Lung (tissue), 12 donors: ENCODE results near the gene ADAMTS16. TPM values are rescaled to one million over a fixed set of nuclear protein-coding genes. Genes with fewer than 3 reads are reported as not detected.

Experiments
- ATAC-seq: fragments of 200-7000 bp; cut with Tn5 transposase; one replicate; pipeline ENCODE4 v1.9.1; 2020; ENCODE audit warnings: moderate number of reproducible peaks; ENCODE audit not compliant: insufficient read depth, low FRiP score
- DNase-seq, 3 donors: peaks; one replicate each; pipeline ENCODE4 v3.0.0-alpha.2; 2013 to 2017
- H3K27ac ChIP-seq, 2 donors: one replicate each; pipeline ENCODE4 v1.5.1; 2013; ENCODE audit warnings: mild to moderate bottlenecking in 2 of 2, moderate library complexity in 2 of 2, control low read depth in 1 of 2, inconsistent platforms in 1 of 2, low read depth in 1 of 2, low read length in 1 of 2
- H3K27me3 ChIP-seq, 3 donors: one replicate each; pipeline ENCODE4 v1.5.1; 2013; ENCODE audit warnings: low read length in 2 of 3; ENCODE audit not compliant: control insufficient read depth in 3 of 3, insufficient read depth in 3 of 3
- H3K36me3 ChIP-seq, 4 donors: one replicate each; pipeline ENCODE4 v1.5.1; 2013; ENCODE audit warnings: low read length in 4 of 4, mild to moderate bottlenecking in 1 of 4, moderate library complexity in 1 of 4; ENCODE audit not compliant: control insufficient read depth in 4 of 4, insufficient read depth in 4 of 4
- H3K4me1 ChIP-seq, 5 donors: one replicate each; pipeline ENCODE4 v1.5.1; 2013; ENCODE audit warnings: low read length in 5 of 5, mild to moderate bottlenecking in 2 of 5, moderate library complexity in 1 of 5; ENCODE audit not compliant: control insufficient read depth in 5 of 5, insufficient read depth in 5 of 5
- H3K4me3 ChIP-seq: one replicate; pipeline ENCODE4 v1.5.1; 2013; ENCODE audit warnings: mild to moderate bottlenecking, control low read depth, moderate library complexity
- H3K9ac ChIP-seq, 2 donors: one replicate each; pipeline ENCODE4 v1.5.1; 2013; ENCODE audit warnings: low read length in 2 of 2, control low read depth in 1 of 2; ENCODE audit not compliant: insufficient read depth in 1 of 2
- H3K9me3 ChIP-seq, 4 donors: one replicate each; pipeline ENCODE4 v1.5.1; 2013; ENCODE audit warnings: low read length in 3 of 4, mild to moderate bottlenecking in 1 of 4, moderate library complexity in 1 of 4; ENCODE audit not compliant: control insufficient read depth in 4 of 4, insufficient read depth in 3 of 4
- CTCF ChIP-seq: IDR thresholded peaks from 2 replicates; pipeline ENCODE4 v1.5.1; 2012; ENCODE audit warnings: mild to moderate bottlenecking; ENCODE audit errors: control extremely low read depth, extremely low read depth
- WGBS, 2 donors: extraction: QIAGEN DNeasy Blood & Tissue Kit; methylation state at CpG; one replicate each; pipeline ENCODE4 v1.1.7; 2013; 5-methylcytosine and 5-hydroxymethylcytosine counted together
- polyA plus RNA-seq, 2 donors: library from polyadenylated mRNA; stranded (reverse); fragments of 200-250 nt; gene quantifications; one replicate each; pipeline ENCODE4 v1.2.1, GENCODE V29; 2013
- total RNA-seq, 2 donors: library from RNA; depleted of rRNA in 1 of 2; stranded (reverse); fragments of >200 nt in 1 of 2; gene quantifications; one replicate each; pipeline ENCODE4 v1.2.1, GENCODE V29; 2014 to 2021
- donor health status: control.
- donor health status: control.
- donor health status: Bipolar disorder and iron deficiency.
- donor health status: healthy.
- donor health status: DM: yes; HTN: yes; CAD: no.

Gene ADAMTS16
- total and polyA plus RNA-seq, 4 donors, result 0.09 to 0.97 TPM; not detected in 2

- H3K27me3 ChIP-seq, result no peaks in the 10 kb centered on the region
- no peaks in the 10 kb centered on the region for H3K9me3 ChIP-seq
- no peak for TF ChIP-seq CTCF
- no peak overlapping the region for H3K9ac ChIP-seq
- no peak for ATAC-seq
- no peak overlapping the region for H3K27ac ChIP-seq
- no peak for DNase-seq
- no peaks in the 10 kb centered on the region for H3K36me3 ChIP-seq
- peaks cover 0 to 4% (median 0%) of the 10 kb centered on the region in 5 donors for H3K4me1 ChIP-seq
- H3K4me3 ChIP-seq, result no peak overlapping the region
Observed at GRCh38 chr5:5342784-5343183, 202.7 kb downstream of the ADAMTS16 start.

GRCh38 chr5:5343568-5343967 lies 203.4 kb downstream of the ADAMTS16 start:
- Histone ChIP-seq H3K9me3 (no peaks in the 10 kb centered on the region), H3K4me1 (peaks cover 0 to 9% (median 0%) of the 10 kb centered on the region in 5 donors), H3K27me3 (no peaks in the 10 kb centered on the region), H3K9ac (no peak overlapping the region), H3K27ac (no peak overlapping the region), H3K4me3 (no peak overlapping the region), H3K36me3 (no peaks in the 10 kb centered on the region)
- no peak for DNase-seq
- TF ChIP-seq CTCF, result no peak
- no peak for ATAC-seq
- WGBS, 2 donors, result 86 to 90% methylated on average over 6 of the region's 6 CpGs

GRCh38 chr5:5344051-5344571 lies 204.0 kb downstream of the ADAMTS16 start:
- WGBS, 2 donors, result 51% methylated on average over 4 of the region's 4 CpGs

More at GRCh38 chr5:5344051-5344571, 204.0 kb downstream of the ADAMTS16 start:
- ATAC-seq (no peak), DNase-seq (no peak)
- no peaks in the 10 kb centered on the region for H3K36me3 ChIP-seq
- H3K9ac ChIP-seq, result no peak overlapping the region
- H3K4me1 ChIP-seq, result peaks cover 0 to 9% (median 0%) of the 10 kb centered on the region in 5 donors
- no peaks in the 10 kb centered on the region for H3K27me3 ChIP-seq
- no peak overlapping the region for H3K4me3 ChIP-seq
- no peak for TF ChIP-seq CTCF
- no peaks in the 10 kb centered on the region for H3K9me3 ChIP-seq
- H3K27ac ChIP-seq, result no peak overlapping the region
